GM12878 (cell line): ENCODE measurements around the gene HSPB6. TPM values are rescaled to one million over a fixed set of nuclear protein-coding genes. Genes with fewer than 3 reads are reported as not detected.

Experiments
- ATAC-seq: fragments of 200-7000 bp; cut with Tn5 transposase; 3 replicates; pipeline ENCODE4 v1.9.1; 2020; ENCODE audit warnings: mild to moderate bottlenecking, moderate library complexity
- BruUV-seq: library from RNA; stranded (reverse); fragments of 400-500 nt; replicated peaks from 2 replicates; lab custom pipeline; 2021; lab: Mats Ljungman, UMichigan
- CTCF ChIA-PET: fragments of 300-600 bp; sonication (Branson Sonifier 250); formaldehyde crosslinking; extraction: SDS; loops from one replicate; lab custom pipeline; 2021; ENCODE audit warnings: inconsistent platforms; lab: Yijun Ruan, JAX
- POLR2A ChIA-PET: fragments of 350-600 bp; formaldehyde crosslinking; extraction: SDS; loops from one replicate; lab custom pipeline; 2021; ENCODE audit warnings: inconsistent platforms; lab: Charles Lee
- RAD21 ChIA-PET: fragments of 300-600 bp; sonication (Branson Sonifier 250); formaldehyde crosslinking; loops from one replicate; lab custom pipeline; 2023; ENCODE audit warnings: antibody characterized with exemption; ENCODE audit not compliant: unreplicated experiment; lab: Charles Lee
- SMC1A ChIA-PET: fragments of 300-600 bp; sonication (Branson Sonifier 250); formaldehyde crosslinking; loops from one replicate; lab custom pipeline; 2023; ENCODE audit not compliant: unreplicated experiment, uncharacterized antibody; lab: Charles Lee
- DNase-seq: peaks from one replicate; pipeline ENCODE4 v3.0.0-alpha.2; 2011; ENCODE audit warnings: low read depth, low spot score
- FAIRE-seq: peaks from 3 replicates; lab custom pipeline; 2011; peaks lifted over from hg19 to GRCh38; lab: Jason Lieb, UNC
- H2AFZ ChIP-seq: 2 replicates; pipeline ENCODE4 v1.6.0; 2011; ENCODE audit warnings: low read depth, low read length, control low read depth; ENCODE audit not compliant: control insufficient read depth
- H3K27ac ChIP-seq: 2 replicates; pipeline ENCODE4 v1.5.1; 2011; ENCODE audit warnings: control low read depth; ENCODE audit not compliant: control insufficient read depth, insufficient read depth
- H3K27me3 ChIP-seq, 2 experiments: replicated peaks in 1 of 2; 2 replicates each; pipeline versions ENCODE4 v1.6.0 to v1.6.1; 2011; ENCODE audit warnings: low read length in 1 of 2; ENCODE audit not compliant: control insufficient read depth in 2 of 2, insufficient read depth in 2 of 2
- H3K36me3 ChIP-seq, 2 experiments: 2 replicates each; pipeline ENCODE4 v1.5.1; 2011; ENCODE audit warnings: low read length in 1 of 2; ENCODE audit not compliant: control insufficient read depth in 2 of 2, insufficient read depth in 2 of 2
- H3K4me1 ChIP-seq: 2 replicates; pipeline ENCODE4 v1.6.1; 2011; ENCODE audit warnings: mild to moderate bottlenecking, low read length, moderate library complexity, mixed read lengths; ENCODE audit not compliant: control insufficient read depth, insufficient read depth
- H3K4me2 ChIP-seq: 2 replicates; pipeline ENCODE4 v1.6.0; 2011; ENCODE audit warnings: control low read depth; ENCODE audit not compliant: control insufficient read depth, insufficient read depth
- H3K4me3 ChIP-seq: fragments of 200-600 bp; sonication (generic); 2 replicates; pipeline ENCODE4 v1.5.1; 2016
- H3K79me2 ChIP-seq: 2 replicates; pipeline ENCODE4 v1.6.0; 2011; ENCODE audit warnings: low read length; ENCODE audit not compliant: control insufficient read depth, insufficient read depth
- H3K9ac ChIP-seq: 2 replicates; pipeline ENCODE4 v1.8.0; 2011; ENCODE audit warnings: low read length, control low read depth, mixed read lengths; ENCODE audit not compliant: control insufficient read depth, insufficient read depth
- H3K9me3 ChIP-seq: replicated peaks from 3 replicates; pipeline ENCODE4 v1.5.1; 2011; ENCODE audit warnings: mild to moderate bottlenecking, low read length; ENCODE audit not compliant: control insufficient read depth, insufficient read depth
- H4K20me1 ChIP-seq: 2 replicates; pipeline ENCODE4 v1.6.0; 2011; ENCODE audit not compliant: control insufficient read depth, insufficient read depth
- E2F4 ChIP-seq: IDR thresholded peaks from 2 replicates; pipeline ENCODE4 v1.6.1; 2012; ENCODE audit warnings: low read depth, low read length, improper control_type of control experiment
- HCFC1 ChIP-seq: fragments of 150-350 bp; IDR thresholded peaks from 2 replicates; pipeline ENCODE4 v1.6.1; 2014; ENCODE audit warnings: low read length
- IKZF1 ChIP-seq: fragments of 450-650 bp; conservative IDR thresholded peaks from 2 replicates; pipeline ENCODE4 v1.6.1; 2017; ENCODE audit warnings: antibody characterized with exemption, mild to moderate bottlenecking
- IRF3 ChIP-seq: fragments of 450-650 bp; IDR thresholded peaks from 2 replicates; pipeline ENCODE4 v1.6.1; 2014; ENCODE audit warnings: mild to moderate bottlenecking
- JUND ChIP-seq: IDR thresholded peaks from 2 replicates; pipeline ENCODE4 v1.6.1; 2012; ENCODE audit warnings: low read depth, mild to moderate bottlenecking, low read length, improper control_type of control experiment, moderate library complexity
- MYB ChIP-seq: fragments of 150-350 bp; IDR thresholded peaks from 2 replicates; pipeline ENCODE4 v1.6.1; 2014; ENCODE audit warnings: mild to moderate bottlenecking, low read depth, low read length, borderline replicate concordance
- STAT1 ChIP-seq: fragments of 450-650 bp; conservative IDR thresholded peaks from 2 replicates; pipeline ENCODE4 v1.6.1; 2014; ENCODE audit warnings: antibody characterized with exemption, mild to moderate bottlenecking
- STAT3 ChIP-seq: IDR thresholded peaks from 2 replicates; pipeline ENCODE4 v1.6.1; 2011; ENCODE audit warnings: low read depth, low read length, improper control_type of control experiment
- YY1 ChIP-seq: IDR thresholded peaks from 2 replicates; pipeline ENCODE4 v1.6.1; 2011; ENCODE audit warnings: low read depth, mild to moderate bottlenecking, low read length
- ZBTB4 ChIP-seq: fragments of 450-650 bp; formaldehyde crosslinking; IDR thresholded peaks from 2 replicates; pipeline ENCODE4 v1.4.0; 2022; ENCODE audit warnings: mild to moderate bottlenecking, moderate library complexity
- ZNF217 ChIP-seq: fragments of 450-650 bp; IDR thresholded peaks from 2 replicates; pipeline ENCODE4 v1.6.1; 2017; ENCODE audit warnings: antibody characterized with exemption, mild to moderate bottlenecking
- WGBS: methylation state at CpG from one replicate; pipeline ENCODE4 v1.1.6; 2016; ENCODE audit warnings: low lambda C conversion rate; ENCODE audit not compliant: insufficient replicate concordance, insufficient coverage; ENCODE audit errors: missing lambda C conversion rate; 5-methylcytosine and 5-hydroxymethylcytosine counted together
- in situ Hi-C: fragments of 300-500 bp; cut with MboI; formaldehyde crosslinking; loops from 9 replicates; pipeline ENCODE4 v1.14.3; 2018; ENCODE audit warnings: mixed read lengths
- intact Hi-C: fragments of 100-400 bp; cut with micrococcal nuclease; formaldehyde crosslinking; loops from one replicate; pipeline ENCODE4 v1.14.2; 2022; ENCODE audit not compliant: unreplicated experiment
- polyA plus RNA-seq, 11 experiments: library from polyadenylated mRNA; depleted of rRNA in 4 of 11; unstranded in 6 of 11; stranded (reverse) in 5 of 11; fragments of >200 nt; fragmentation: Nextera tagmentation in 4 of 11; fragmentation: Illumina TruSeq in 1 of 11; extraction: Ambion mirVana in 4 of 11; extraction: Trizol in 1 of 11; gene quantifications; 1 replicate in 1 of 11; 2 replicates in 10 of 11; pipeline versions ENCODE4 v1.2.1 to v1.2.3, GENCODE V29; 2011 to 2016; ENCODE audit warnings: inconsistent platforms in 2 of 11, missing spikeins in 2 of 11, low read depth in 1 of 11
- total RNA-seq, 4 experiments: library from RNA; depleted of rRNA in 3 of 4; stranded (reverse); fragments of >200 nt in 3 of 4; fragmentation: Illumina TruSeq in 1 of 4; extraction: Trizol in 1 of 4; gene quantifications; 2 replicates each; pipeline versions ENCODE4 v1.2.1 to v1.2.3, GENCODE V29; 2013 to 2021

Gene HSPB6
- total and polyA plus RNA-seq, 10 of the 15 experiments (the other 5 are each of a cell fraction or from before 2014, with no cell fraction given): 0.09 to 1.6 (median 0.36) TPM; not detected in 4

- Histone ChIP-seq H3K4me3 (no peak overlapping the region), H3K27ac (no peak overlapping the region), H2AFZ (no peak overlapping the region), H3K4me1 (no peaks in the 10 kb centered on the region), H3K4me2 (no peak overlapping the region), H3K9me3 (no peaks in the 10 kb centered on the region), H3K36me3 (no peaks in the 10 kb centered on the region), H3K9ac (no peak overlapping the region), H3K79me2 (no peaks in the 10 kb centered on the region), H3K27me3 (no peaks in the 10 kb centered on the region; a peak in 1 of 4 replicates), H4K20me1 (no peaks in the 10 kb centered on the region)
- CTCF ChIA-PET: no interaction called here
- POLR2A ChIA-PET: interaction anchor here (1.0 kb wide), 1 partner anchor 10 kb away, joined by 3 read pairs; no protein-coding TSS in a partner anchor
- no TSS peak for BruUV-seq
- no peak for FAIRE-seq
- 0% methylated on average over 3 of the region's 3 CpGs for WGBS
- SMC1A ChIA-PET: no interaction called here
- RAD21 ChIA-PET: no interaction called here
- DNase-seq: no peak
- in situ Hi-C loops: no loop called here
- intact Hi-C loops: no loop called here
- no peak for ATAC-seq
- TF ChIP-seq JUND: no peak
- no peak for TF ChIP-seq E2F4
- TF ChIP-seq ZBTB4 (CRISPR knock-in tag): no peak
- no peak for TF ChIP-seq STAT1
- TF ChIP-seq IRF3: no peak
- no peak for TF ChIP-seq STAT3
- no peak for TF ChIP-seq ZNF217
- no peak for TF ChIP-seq YY1
- TF ChIP-seq MYB: no peak
- no peak for TF ChIP-seq IKZF1
- TF ChIP-seq HCFC1: no peak
Observed at GRCh38 chr19:35801828-35802227, 45.0 kb upstream of the HSPB6 start.
